Nephron progenitor cell (in vitro differentiated cells): ENCODE results near the gene MIF.
A peak's percentile ranks its signal among the peaks of the same experiment; 100 is the strongest.
"Not testable (repeated sequence)": the region's sequence is repeated elsewhere in the genome, so short reads cannot be mapped to it uniquely, and the experiment has no call there.

Experiments used
- DNase-seq: peaks from one replicate; pipeline ENCODE4 v3.0.0; 2021
- H3K27ac Mint-ChIP-seq: 2 replicates; pipeline ENCODE4 v1.8.0; 2021; ENCODE audit warnings: mild to moderate bottlenecking, moderate library complexity, mixed read lengths
- H3K27me3 Mint-ChIP-seq: 2 replicates; pipeline ENCODE4 v1.8.0; 2021; ENCODE audit warnings: mild to moderate bottlenecking, low read depth, mixed read lengths; ENCODE audit not compliant: poor library complexity
- H3K36me3 Mint-ChIP-seq: 2 replicates; pipeline ENCODE4 v1.8.0; 2021; ENCODE audit warnings: low read depth, mixed read lengths
- H3K4me1 Mint-ChIP-seq: 2 replicates; pipeline ENCODE4 v1.8.0; 2021; ENCODE audit warnings: mixed read lengths
- H3K4me3 Mint-ChIP-seq: 2 replicates; pipeline ENCODE4 v1.8.0; 2021; ENCODE audit warnings: mild to moderate bottlenecking, moderate library complexity, mixed read lengths
- H3K9me3 Mint-ChIP-seq: 2 replicates; pipeline ENCODE4 v1.8.0; 2021; ENCODE audit warnings: mild to moderate bottlenecking, moderate library complexity, mixed read lengths
- CTCF ChIP-seq: fragments of 200-600 bp; sonication (generic); IDR thresholded peaks from 2 replicates; pipeline ENCODE4 v1.5.0; 2021; ENCODE audit warnings: antibody characterized with exemption

The MIF gene

GRCh38 chr22:23896166-23896522 is 2.0 kb downstream of the MIF start:
- DNase-seq: no peak
- Mint-ChIP-seq H3K36me3 (peaks cover 53% of the 10 kb centered on the region), H3K9me3 (peaks cover 30% of the 10 kb centered on the region), H3K4me1 (peaks cover 62% of the 10 kb centered on the region), H3K27me3 (no peaks in the 10 kb centered on the region), H3K4me3 (peak overlapping the region; percentile 92), H3K27ac (no peak overlapping the region)
- no peak for TF ChIP-seq CTCF

- H3K36me3 Mint-ChIP-seq: peaks cover 51% of the 10 kb centered on the region
- H3K4me1 Mint-ChIP-seq: peaks cover 62% of the 10 kb centered on the region
- no peak overlapping the region for H3K27ac Mint-ChIP-seq
- no peaks in the 10 kb centered on the region for H3K27me3 Mint-ChIP-seq
- peaks cover 27% of the 10 kb centered on the region for H3K9me3 Mint-ChIP-seq
- H3K4me3 Mint-ChIP-seq: peak overlapping the region; percentile 63
- no peak for TF ChIP-seq CTCF
- DNase-seq: no peak
These were observed 2.5 kb downstream of the MIF start for GRCh38 chr22:23896523-23897186.

- no peak for DNase-seq
- H3K4me1 Mint-ChIP-seq: peaks cover 59% of the 10 kb centered on the region
- peak overlapping the region; percentile 63 for H3K4me3 Mint-ChIP-seq
- no peaks in the 10 kb centered on the region for H3K27me3 Mint-ChIP-seq
- TF ChIP-seq CTCF: no peak
- H3K27ac Mint-ChIP-seq: no peak overlapping the region
- H3K36me3 Mint-ChIP-seq: peaks cover 50% of the 10 kb centered on the region
- H3K9me3 Mint-ChIP-seq: peaks cover 21% of the 10 kb centered on the region
These were observed 3.1 kb downstream of the MIF start for GRCh38 chr22:23897320-23897719.

GRCh38 chr22:23898006-23898974 is 4.1 kb downstream of the MIF start:
- no peaks in the 10 kb centered on the region for H3K27me3 Mint-ChIP-seq
- peaks cover 50% of the 10 kb centered on the region for H3K4me1 Mint-ChIP-seq
- peaks cover 46% of the 10 kb centered on the region for H3K36me3 Mint-ChIP-seq
- no peak overlapping the region for H3K4me3 Mint-ChIP-seq
- TF ChIP-seq CTCF: no peak
- H3K9me3 Mint-ChIP-seq: peaks cover 16% of the 10 kb centered on the region
- no peak for DNase-seq
- peak overlapping the region; percentile 79 for H3K27ac Mint-ChIP-seq

- Mint-ChIP-seq H3K4me3 (no peak overlapping the region), H3K27ac (peak overlapping the region; percentile 79), H3K9me3 (peaks cover 16% of the 10 kb centered on the region), H3K27me3 (no peaks in the 10 kb centered on the region), H3K4me1 (peaks cover 45% of the 10 kb centered on the region), H3K36me3 (peaks cover 48% of the 10 kb centered on the region)
- no peak for DNase-seq
- TF ChIP-seq CTCF: no peak
These were observed 5.0 kb downstream of the MIF start for GRCh38 chr22:23899042-23899745.

- Mint-ChIP-seq H3K36me3 (peaks cover 52% of the 10 kb centered on the region), H3K9me3 (peaks cover 16% of the 10 kb centered on the region), H3K4me1 (peaks cover 52% of the 10 kb centered on the region)
- H3K27me3 Mint-ChIP-seq, H3K27ac Mint-ChIP-seq, H3K4me3 Mint-ChIP-seq, DNase-seq: not testable (repeated sequence)
These were observed 6.0 kb downstream of the MIF start for GRCh38 chr22:23900227-23900626.
